22Rv1 (cell line): ENCODE data around the gene RAB35.

Source experiments
- CTCF ChIP-seq: fragments of 450-650 bp; IDR thresholded peaks from 2 replicates; pipeline ENCODE4 v1.5.1; 2017; ENCODE audit warnings: mild to moderate bottlenecking
- ZFX ChIP-seq: fragments of 450-650 bp; IDR thresholded peaks from 2 replicates; pipeline ENCODE4 v1.6.1; 2017; ENCODE audit warnings: antibody characterized with exemption, borderline replicate concordance

DNA sequence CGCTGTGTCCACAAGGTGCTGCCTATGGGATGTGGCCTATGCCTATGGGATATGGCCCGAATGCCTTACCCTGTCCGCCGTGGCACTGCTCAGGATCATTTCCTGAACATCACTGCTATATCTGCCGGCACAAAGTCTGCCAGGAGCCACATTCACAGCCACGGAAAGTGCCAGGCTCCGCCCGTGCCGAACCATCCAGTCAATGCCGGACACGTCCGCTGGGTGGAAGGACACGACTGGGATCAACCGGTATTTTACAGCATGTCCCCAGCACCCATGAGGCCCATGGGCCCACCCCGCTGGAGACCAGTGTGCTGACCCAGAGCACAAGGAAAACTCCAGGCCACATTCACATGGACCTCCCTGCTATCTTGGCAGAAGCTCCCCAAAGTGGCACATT is 14.6 kb upstream of the RAB35 start:
- TF ChIP-seq CTCF (no peak), ZFX (no peak)
